ENCODE results near the gene CSTF1. TPM values are rescaled to one million over a fixed set of nuclear protein-coding genes. Genes with fewer than 3 reads are reported as not detected.

Gene CSTF1
- total and polyA plus RNA-seq, 4 donors: 11.9 to 20.2 (median 16.0) TPM

DNA sequence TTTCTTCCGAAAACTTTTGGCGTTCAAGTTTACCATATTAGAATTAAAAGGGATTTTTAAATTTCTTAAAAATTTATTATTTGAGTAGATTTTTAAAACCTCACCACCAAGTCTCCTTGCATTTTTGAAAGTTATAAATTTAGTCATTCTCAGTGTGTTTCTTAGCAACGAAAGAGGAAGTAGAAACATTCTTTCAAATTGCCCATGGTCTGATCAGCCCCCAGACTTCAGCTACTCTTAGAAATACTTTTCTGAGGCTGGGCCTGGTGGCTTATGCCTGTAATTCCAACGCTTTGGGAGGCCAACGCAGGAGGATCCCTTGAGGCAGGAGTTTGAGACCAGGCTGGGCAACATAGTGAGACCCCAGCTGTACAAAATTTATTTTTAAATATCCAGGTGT lies 60.9 kb downstream of the CSTF1 start:
- TF ChIP-seq, protein P1, sequence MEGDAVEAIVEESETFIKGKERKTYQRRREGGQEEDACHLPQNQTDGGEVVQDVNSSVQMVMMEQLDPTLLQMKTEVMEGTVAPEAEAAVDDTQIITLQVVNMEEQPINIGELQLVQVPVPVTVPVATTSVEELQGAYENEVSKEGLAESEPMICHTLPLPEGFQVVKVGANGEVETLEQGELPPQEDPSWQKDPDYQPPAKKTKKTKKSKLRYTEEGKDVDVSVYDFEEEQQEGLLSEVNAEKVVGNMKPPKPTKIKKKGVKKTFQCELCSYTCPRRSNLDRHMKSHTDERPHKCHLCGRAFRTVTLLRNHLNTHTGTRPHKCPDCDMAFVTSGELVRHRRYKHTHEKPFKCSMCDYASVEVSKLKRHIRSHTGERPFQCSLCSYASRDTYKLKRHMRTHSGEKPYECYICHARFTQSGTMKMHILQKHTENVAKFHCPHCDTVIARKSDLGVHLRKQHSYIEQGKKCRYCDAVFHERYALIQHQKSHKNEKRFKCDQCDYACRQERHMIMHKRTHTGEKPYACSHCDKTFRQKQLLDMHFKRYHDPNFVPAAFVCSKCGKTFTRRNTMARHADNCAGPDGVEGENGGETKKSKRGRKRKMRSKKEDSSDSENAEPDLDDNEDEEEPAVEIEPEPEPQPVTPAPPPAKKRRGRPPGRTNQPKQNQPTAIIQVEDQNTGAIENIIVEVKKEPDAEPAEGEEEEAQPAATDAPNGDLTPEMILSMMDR (IDR thresholded peaks at IDR 0.05; ENCODE audit: low read depth, low read length, missing input control): no peak
- TF ChIP-seq TAF1 (conservative IDR thresholded peaks at IDR 0.05) (no peak), GABPA (IDR thresholded peaks at IDR 0.05 in 1 of 2, conservative IDR thresholded peaks at IDR 0.05 in 1 of 2) (no peak)
- H3K27me3 ChIP-seq (ENCODE audit: control insufficient read depth in 4 of 4, insufficient read depth in 4 of 4, low read length in 3 of 4): no peaks in the 10 kb centered on the region
- H3K4me1 ChIP-seq (ENCODE audit: control insufficient read depth in 4 of 4, insufficient read depth in 4 of 4, low read length in 3 of 4): no peaks in the 10 kb centered on the region
- 88% methylated on average over 5 of the region's 5 CpGs for WGBS
- H3K9ac ChIP-seq (ENCODE audit: low read depth in 1 of 2, low read length in 2 of 2): no peak overlapping the region
- H3K36me3 ChIP-seq (ENCODE audit: control insufficient read depth in 4 of 4, insufficient read depth in 3 of 4, low read depth in 1 of 4, low read length in 3 of 4): peaks cover 0 to 9% (median 0%) of the 10 kb centered on the region in 4 donors
- H3K27ac ChIP-seq (ENCODE audit: low read depth in 1 of 2, low read length in 2 of 2): no peak overlapping the region
- DNase-seq (ENCODE audit: low spot score): no peak
- no peaks in the 10 kb centered on the region for H3K9me3 ChIP-seq (ENCODE audit: control insufficient read depth in 4 of 4, low read length in 3 of 4)
- no peak overlapping the region for H3K4me3 ChIP-seq (ENCODE audit: low read depth in 1 of 3, low read length in 3 of 3)

DNA sequence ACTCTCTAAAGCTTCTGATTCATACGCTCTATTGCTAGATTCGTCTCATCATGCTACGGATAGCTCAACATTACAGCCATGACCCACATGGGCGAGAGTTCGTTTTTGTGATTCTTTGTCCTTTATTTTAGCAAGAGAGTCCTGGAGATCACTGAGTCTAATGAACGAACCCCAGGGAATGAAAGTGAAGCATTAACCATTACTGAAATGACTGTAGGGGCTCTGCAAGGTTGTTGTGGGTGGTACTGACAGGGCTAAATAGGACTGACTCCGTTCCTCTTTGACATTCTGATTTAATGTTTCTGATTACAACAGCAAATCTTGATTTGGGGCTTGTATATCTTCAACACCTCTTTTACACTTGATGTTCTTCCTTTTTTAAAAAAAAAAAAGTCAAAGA lies 62.3 kb downstream of the CSTF1 start:
- no peak overlapping the region for H3K4me3 ChIP-seq (ENCODE audit: low read depth in 1 of 3, low read length in 3 of 3)
- H3K36me3 ChIP-seq (ENCODE audit: control insufficient read depth in 4 of 4, insufficient read depth in 3 of 4, low read depth in 1 of 4, low read length in 3 of 4): peaks cover 0 to 13% (median 2%) of the 10 kb centered on the region in 4 donors
- no peaks in the 10 kb centered on the region for H3K9me3 ChIP-seq (ENCODE audit: control insufficient read depth in 4 of 4, low read length in 3 of 4)
- H3K27ac ChIP-seq (ENCODE audit: low read depth in 1 of 2, low read length in 2 of 2): no peak overlapping the region
- WGBS: 91% methylated on average over 7 of the region's 7 CpGs
- H3K4me1 ChIP-seq (ENCODE audit: control insufficient read depth in 4 of 4, insufficient read depth in 4 of 4, low read length in 3 of 4): no peaks in the 10 kb centered on the region
- TF ChIP-seq NR2F2 (IDR thresholded peaks at IDR 0.05) (no peak), HNF4A (conservative IDR thresholded peaks at IDR 0.05) (no peak)
- TF ChIP-seq, protein P2, sequence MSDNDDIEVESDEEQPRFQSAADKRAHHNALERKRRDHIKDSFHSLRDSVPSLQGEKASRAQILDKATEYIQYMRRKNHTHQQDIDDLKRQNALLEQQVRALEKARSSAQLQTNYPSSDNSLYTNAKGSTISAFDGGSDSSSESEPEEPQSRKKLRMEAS (IDR thresholded peaks at IDR 0.05): no peak
- TF ChIP-seq, protein P3, sequence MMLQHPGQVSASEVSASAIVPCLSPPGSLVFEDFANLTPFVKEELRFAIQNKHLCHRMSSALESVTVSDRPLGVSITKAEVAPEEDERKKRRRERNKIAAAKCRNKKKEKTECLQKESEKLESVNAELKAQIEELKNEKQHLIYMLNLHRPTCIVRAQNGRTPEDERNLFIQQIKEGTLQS (IDR thresholded peaks at IDR 0.05): no peak
- DNase-seq (ENCODE audit: low spot score): no peak
- no peaks in the 10 kb centered on the region for H3K27me3 ChIP-seq (ENCODE audit: control insufficient read depth in 4 of 4, insufficient read depth in 4 of 4, low read length in 3 of 4)
- H3K9ac ChIP-seq (ENCODE audit: low read depth in 1 of 2, low read length in 2 of 2): no peak overlapping the region

Other genes with a start within 250 kb of the CSTF1 start
- gene MC3R, start 143.9 kb upstream of the CSTF1 start, total RNA-seq: not detected
- not detected for gene MC3R, start 143.9 kb upstream of the CSTF1 start, polyA plus RNA-seq
- gene FAM210B, start 33.7 kb upstream of the CSTF1 start, total RNA-seq: 100 to 1,000 TPM in 1 of 2 donors, 10 to 100 TPM in 1; 21.8 to 139 TPM
- 10 to 100 TPM; 26.2 to 35.1 TPM for gene FAM210B, start 33.7 kb upstream of the CSTF1 start, polyA plus RNA-seq
- gene AURKA, start 430 bp upstream of the CSTF1 start, total RNA-seq: 10 to 100 TPM in 1 of 2 donors, 1 to 10 TPM in 1; 1.3 to 41.6 TPM
- gene AURKA, start 430 bp upstream of the CSTF1 start, polyA plus RNA-seq: 1 to 10 TPM in 1 of 2 donors, under 1 TPM in 1; 0.88 to 4.2 TPM
- 1 to 10 TPM; 1.4 to 1.6 TPM for gene CASS4, start 19.6 kb downstream of the CSTF1 start, total RNA-seq
- under 1 TPM; 0.26 to 0.77 TPM for gene CASS4, start 19.6 kb downstream of the CSTF1 start, polyA plus RNA-seq
- gene RTF2, start 76.0 kb downstream of the CSTF1 start, total RNA-seq: 10 to 100 TPM; 29.0 to 31.0 TPM
- gene RTF2, start 76.0 kb downstream of the CSTF1 start, polyA plus RNA-seq: 10 to 100 TPM; 39.2 to 46.6 TPM
- not detected for gene FAM209A, start 132.1 kb downstream of the CSTF1 start, total RNA-seq
- gene FAM209A, start 132.1 kb downstream of the CSTF1 start, polyA plus RNA-seq: not detected
- gene FAM209B, start 140.6 kb downstream of the CSTF1 start, total RNA-seq: not detected
- under 1 TPM in 1 of 2 donors, not detected in 1; 0.38 TPM for gene FAM209B, start 140.6 kb downstream of the CSTF1 start, polyA plus RNA-seq
- gene TFAP2C, start 236.7 kb downstream of the CSTF1 start, total RNA-seq: under 1 TPM in 1 of 2 donors, not detected in 1; under 0.01 TPM
- gene TFAP2C, start 236.7 kb downstream of the CSTF1 start, polyA plus RNA-seq: not detected

Data from liver (tissue), 9 donors.